Measurements from ENCODE around the gene PDZD2.

DNA sequence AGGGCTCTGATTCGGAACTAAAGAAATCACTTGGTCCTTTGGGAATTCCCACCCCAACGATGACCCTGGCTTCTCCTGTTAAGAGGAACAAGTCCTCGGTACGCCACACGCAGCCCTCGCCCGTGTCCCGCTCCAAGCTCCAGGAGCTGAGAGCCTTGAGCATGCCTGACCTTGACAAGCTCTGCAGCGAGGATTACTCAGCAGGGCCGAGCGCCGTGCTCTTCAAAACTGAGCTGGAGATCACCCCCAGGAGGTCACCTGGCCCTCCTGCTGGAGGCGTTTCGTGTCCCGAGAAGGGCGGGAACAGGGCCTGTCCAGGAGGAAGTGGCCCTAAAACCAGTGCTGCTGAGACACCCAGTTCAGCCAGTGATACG is 451.8 kb downstream of the PDZD2 start:
- TF ChIP-seq POLR2AphosphoS5 (IDR thresholded peaks at IDR 0.05) (no peak), CTCF (IDR thresholded peaks at IDR 0.05; ENCODE audit: poor library complexity, severe bottlenecking) (no peak), EZH2 (IDR thresholded peaks at IDR 0.05; ENCODE audit: borderline replicate concordance, insufficient read depth, low read length, poor library complexity, severe bottlenecking) (no peak), EP300 (conservative IDR thresholded peaks at IDR 0.05; ENCODE audit: poor library complexity, severe bottlenecking) (no peak), MXI1 (conservative IDR thresholded peaks at IDR 0.05; ENCODE audit: poor library complexity, severe bottlenecking) (no peak), TAF1 (IDR thresholded peaks at IDR 0.05; ENCODE audit: low read depth) (no peak)
